Breast epithelium (tissue), 4 donors: ENCODE results near the gene LMAN2. TPM values are rescaled to one million over a fixed set of nuclear protein-coding genes. Genes with fewer than 3 reads are reported as not detected.

Experiments
- DNase-seq, 2 donors: peaks; one replicate each; pipeline ENCODE4 v3.0.0-alpha.2; 2019; ENCODE audit warnings: low spot score in 2 of 2
- H3K27ac ChIP-seq, 2 donors: fragments of 200-600 bp; sonication (generic) in 1 of 2; one replicate each; pipeline ENCODE4 v1.5.1; 2016 to 2019; ENCODE audit warnings: mild to moderate bottlenecking in 1 of 2
- H3K27me3 ChIP-seq, 2 donors: fragments of 200-600 bp; sonication (generic) in 1 of 2; one replicate each; pipeline versions ENCODE4 v1.5.1 to v1.6.0; 2017 to 2019; ENCODE audit warnings: control low read depth in 1 of 2, mild to moderate bottlenecking in 1 of 2
- H3K36me3 ChIP-seq: fragments of 200-600 bp; one replicate; pipeline ENCODE4 v1.5.1; 2019
- H3K4me1 ChIP-seq, 2 donors: fragments of 200-600 bp; sonication (generic); one replicate each; pipeline ENCODE4 v1.5.1; 2016 to 2019; ENCODE audit warnings: control low read depth in 1 of 2
- H3K4me3 ChIP-seq, 3 donors: fragments of 200-600 bp; sonication (generic); 1 replicate in 2 of 3; 2 replicates in 1 of 3; pipeline ENCODE4 v1.5.1; 2016 to 2019; ENCODE audit warnings: mild to moderate bottlenecking in 3 of 3, moderate library complexity in 2 of 3
- H3K9me3 ChIP-seq, 2 donors: fragments of 200-600 bp; sonication (generic) in 1 of 2; one replicate each; pipeline ENCODE4 v1.5.1; 2016 to 2019; ENCODE audit warnings: control low read depth in 1 of 2
- CTCF ChIP-seq, 3 donors: fragments of 450-650 bp; IDR thresholded peaks; one replicate each; pipeline ENCODE4 v1.5.1; 2016 to 2017; ENCODE audit warnings: antibody characterized with exemption in 3 of 3, mild to moderate bottlenecking in 3 of 3, moderate library complexity in 3 of 3
- POLR2A ChIP-seq: fragments of 450-650 bp; IDR thresholded peaks from one replicate; pipeline ENCODE4 v1.6.1; 2016; ENCODE audit warnings: antibody characterized with exemption, mild to moderate bottlenecking, moderate library complexity
- POLR2AphosphoS5 ChIP-seq, 3 donors: sonication (generic); formaldehyde crosslinking; IDR thresholded peaks; one replicate each; pipeline ENCODE4 v1.6.1; 2017; ENCODE audit warnings: antibody characterized with exemption in 3 of 3
- intact Hi-C: fragments of 100-400 bp; cut with DNase I; formaldehyde crosslinking; loops from one replicate; pipeline ENCODE4 v1.15.1; 2023; ENCODE audit warnings: low total_unique reads
- total RNA-seq, 3 donors: library from RNA; depleted of rRNA; stranded (reverse); fragments of >200 nt; gene quantifications; one replicate each; pipeline ENCODE4 v1.1.0, GENCODE V29; 2016

Gene LMAN2
- total RNA-seq, 3 donors from 2014 or later: 139 to 188 (median 170) TPM

GRCh38 chr5:177313561-177314259 lies 37.8 kb downstream of the LMAN2 start:
- Histone ChIP-seq H3K9me3 (no peaks in the 10 kb centered on the region), H3K36me3 (no peaks in the 10 kb centered on the region), H3K4me1 (peaks cover 5 to 11% of the 10 kb centered on the region in 2 donors), H3K4me3 (no peak overlapping the region), H3K27me3 (no peaks in the 10 kb centered on the region), H3K27ac (no peak overlapping the region)
- no peak for DNase-seq
- TF ChIP-seq CTCF (IDR thresholded peaks at IDR 0.05) (no peak), POLR2A (no peak), POLR2AphosphoS5 (IDR thresholded peaks at IDR 0.05) (no peak)
- intact Hi-C loops: loop anchor here (10.0 kb wide), 1 partner anchor 51 kb away; no protein-coding TSS in a partner anchor

- DNase-seq: peak in 1 of 2 donors; percentile 45
- Histone ChIP-seq H3K9me3 (no peaks in the 10 kb centered on the region), H3K27ac (no peak overlapping the region), H3K4me3 (peak overlapping the region in 2 of 3 donors; percentile 61 to 72), H3K36me3 (no peaks in the 10 kb centered on the region), H3K27me3 (no peaks in the 10 kb centered on the region), H3K4me1 (peaks cover 8 to 11% of the 10 kb centered on the region in 2 donors)
- intact Hi-C loops: loop anchor here (10.0 kb wide), 1 partner anchor 52 kb away; no protein-coding TSS in a partner anchor
- no peak for TF ChIP-seq CTCF (IDR thresholded peaks at IDR 0.05)
These were observed 38.8 kb downstream of the LMAN2 start for GRCh38 chr5:177312649-177313181.

GRCh38 chr5:177311723-177312648 lies 39.5 kb downstream of the LMAN2 start, which contains the start of gene MXD3:
Gene MXD3 (minus strand): TSS chr5:177311898. CDS start chr5:177311830, 68 bp downstream.
- intact Hi-C loops: loop anchor here (10.0 kb wide), 1 partner anchor 53 kb away; no protein-coding TSS in a partner anchor
- Histone ChIP-seq H3K4me1 (peaks cover 10 to 11% of the 10 kb centered on the region in 2 donors), H3K36me3 (no peaks in the 10 kb centered on the region), H3K27me3 (no peaks in the 10 kb centered on the region), H3K9me3 (no peaks in the 10 kb centered on the region), H3K27ac (peak within 1 kb of the TSS in 1 of 2 donors; percentile 36), H3K4me3 (peak within 1 kb of the TSS; percentile 47 to 72 (median 61))
- TF ChIP-seq POLR2AphosphoS5 (IDR thresholded peaks at IDR 0.05) (peak in 1 of 3 donors; percentile 31), POLR2A (no peak), CTCF (IDR thresholded peaks at IDR 0.05) (no peak)
- peak; percentile 96 for DNase-seq

GRCh38 chr5:177311392-177311722 lies 40.1 kb downstream of the LMAN2 start:
- Histone ChIP-seq H3K27ac (no peak overlapping the region), H3K9me3 (no peaks in the 10 kb centered on the region), H3K4me1 (peaks cover 10 to 11% of the 10 kb centered on the region in 2 donors), H3K4me3 (peak overlapping the region; percentile 47 to 72 (median 61)), H3K27me3 (no peaks in the 10 kb centered on the region), H3K36me3 (no peaks in the 10 kb centered on the region)
- peak in 1 of 2 donors; percentile 52 for DNase-seq
- no peak for TF ChIP-seq POLR2A
- intact Hi-C loops: loop anchor here (10.0 kb wide), 1 partner anchor 53 kb away; no protein-coding TSS in a partner anchor

- Histone ChIP-seq H3K4me1 (peaks cover 10 to 11% of the 10 kb centered on the region in 2 donors), H3K27ac (no peak overlapping the region), H3K27me3 (no peaks in the 10 kb centered on the region), H3K4me3 (peak overlapping the region in 2 of 3 donors; percentile 61 to 72), H3K36me3 (no peaks in the 10 kb centered on the region), H3K9me3 (no peaks in the 10 kb centered on the region)
- TF ChIP-seq CTCF (IDR thresholded peaks at IDR 0.05) (no peak), POLR2A (no peak), POLR2AphosphoS5 (IDR thresholded peaks at IDR 0.05) (no peak)
- intact Hi-C loops: loop anchor here (10.0 kb wide), 1 partner anchor 54 kb away; no protein-coding TSS in a partner anchor
- no peak for DNase-seq
These were observed 40.6 kb downstream of the LMAN2 start for GRCh38 chr5:177310757-177311391.
